Neural cell (in vitro differentiated cells): Measurements from ENCODE around the gene C17orf113. TPM values are rescaled to one million over a fixed set of nuclear protein-coding genes. Genes with fewer than 3 reads are reported as not detected.

Source experiments
- H2AFZ ChIP-seq: fragments of 200-600, 300-800 bp; sonication (generic), shearing (Covaris generic); 2 replicates; pipeline ENCODE4 v1.6.0; 2014; ENCODE audit warnings: low read depth, mild to moderate bottlenecking, antibody characterized with exemption, low read length, moderate library complexity
- H3F3A ChIP-seq: fragments of 200-600 bp; shearing (Covaris generic); 2 replicates; pipeline ENCODE4 v1.6.1; 2016; ENCODE audit warnings: mild to moderate bottlenecking, moderate library complexity, mixed read lengths, antibody characterized with exemption, low read length; ENCODE audit not compliant: insufficient read depth, poor library complexity, severe bottlenecking
- H3K27ac ChIP-seq: fragments of 200-600, 300-800 bp; sonication (generic), shearing (Covaris generic); 2 replicates; pipeline ENCODE4 v1.5.1; 2014; ENCODE audit warnings: mild to moderate bottlenecking, low read length, moderate library complexity
- H3K27me3 ChIP-seq: fragments of 300-800, 200-600 bp; sonication (generic), shearing (Covaris generic); 2 replicates; pipeline ENCODE4 v1.6.0; 2014; ENCODE audit warnings: mild to moderate bottlenecking, low read depth, low read length, moderate library complexity; ENCODE audit not compliant: insufficient read depth
- H3K36me3 ChIP-seq: fragments of 300-800, 200-600 bp; sonication (generic), shearing (Covaris generic); 2 replicates; pipeline ENCODE4 v1.5.1; 2014; ENCODE audit warnings: mild to moderate bottlenecking, antibody characterized with exemption, low read length, moderate library complexity; ENCODE audit not compliant: insufficient read depth
- H3K4me2 ChIP-seq: fragments of 300-800, 200-600 bp; sonication (generic), shearing (Covaris generic); 2 replicates; pipeline ENCODE4 v1.6.0; 2014; ENCODE audit warnings: mild to moderate bottlenecking, low read length
- H3K4me3 ChIP-seq: fragments of 300-800, 200-600 bp; sonication (generic), shearing (Covaris generic); 2 replicates; pipeline ENCODE4 v1.5.1; 2014; ENCODE audit warnings: mild to moderate bottlenecking, low read length, moderate library complexity
- H3K79me2 ChIP-seq: fragments of 200-600 bp; shearing (Covaris generic); replicated peaks from 2 replicates; pipeline ENCODE4 v1.6.0; 2014; ENCODE audit warnings: mild to moderate bottlenecking, low read length, moderate library complexity; ENCODE audit not compliant: insufficient read depth
- H3K9ac ChIP-seq: fragments of 300-800, 200-600 bp; sonication (generic), shearing (Covaris generic); 2 replicates; pipeline ENCODE4 v1.6.1; 2016; ENCODE audit warnings: mild to moderate bottlenecking, low read length, mixed read lengths
- H3K9me2 ChIP-seq: fragments of 200-600 bp; shearing (Covaris generic); 2 replicates; pipeline ENCODE4 v1.6.1; 2016; ENCODE audit warnings: mild to moderate bottlenecking, low read length, mixed read lengths; ENCODE audit not compliant: insufficient read depth
- H3K9me3 ChIP-seq: fragments of 200-600, 300-800 bp; sonication (generic), shearing (Covaris generic); 2 replicates; pipeline ENCODE4 v1.6.1; 2016; ENCODE audit warnings: mild to moderate bottlenecking, mixed run types, low read length, moderate library complexity, mixed read lengths
- H4K20me1 ChIP-seq: fragments of 200-600 bp; shearing (Covaris generic); 2 replicates; pipeline ENCODE4 v1.6.1; 2016; ENCODE audit warnings: mild to moderate bottlenecking, mixed run types; ENCODE audit not compliant: insufficient read depth
- CTCF ChIP-seq: fragments of 450-650 bp; IDR thresholded peaks from 2 replicates; pipeline ENCODE4 v1.5.1; 2014; ENCODE audit warnings: antibody characterized with exemption, mild to moderate bottlenecking, moderate library complexity; ENCODE audit not compliant: poor library complexity, severe bottlenecking
- EP300 ChIP-seq: fragments of 450-650 bp; conservative IDR thresholded peaks from 2 replicates; pipeline ENCODE4 v1.6.1; 2014; ENCODE audit warnings: antibody characterized with exemption, mild to moderate bottlenecking, moderate library complexity; ENCODE audit not compliant: poor library complexity, severe bottlenecking
- EZH2 ChIP-seq: fragments of 200-600, 300-800 bp; shearing (Covaris generic), sonication (generic); IDR thresholded peaks from 2 replicates; pipeline ENCODE4 v1.6.1; 2014; ENCODE audit warnings: antibody characterized with exemption, low read length, borderline replicate concordance, mild to moderate bottlenecking; ENCODE audit not compliant: insufficient read depth, poor library complexity, severe bottlenecking
- MXI1 ChIP-seq: fragments of 450-650 bp; conservative IDR thresholded peaks from 2 replicates; pipeline ENCODE4 v1.6.1; 2014; ENCODE audit warnings: antibody characterized with exemption, mild to moderate bottlenecking; ENCODE audit not compliant: poor library complexity, severe bottlenecking
- POLR2AphosphoS5 ChIP-seq: IDR thresholded peaks from 2 replicates; pipeline ENCODE4 v1.6.1; 2012
- RAD21 ChIP-seq: fragments of 450-650 bp; conservative IDR thresholded peaks from 2 replicates; pipeline ENCODE4 v1.6.1; 2014; ENCODE audit warnings: antibody characterized with exemption, mild to moderate bottlenecking, moderate library complexity
- REST ChIP-seq: IDR thresholded peaks from 2 replicates; pipeline ENCODE4 v1.6.1; 2012; ENCODE audit warnings: borderline replicate concordance
- SMC3 ChIP-seq: fragments of 450-650 bp; conservative IDR thresholded peaks from 2 replicates; pipeline ENCODE4 v1.6.1; 2014; ENCODE audit warnings: antibody characterized with exemption, mild to moderate bottlenecking, moderate library complexity; ENCODE audit not compliant: poor library complexity
- TAF1 ChIP-seq: IDR thresholded peaks from 2 replicates; pipeline ENCODE4 v1.6.1; 2012; ENCODE audit warnings: low read depth
- polyA plus RNA-seq: library from polyadenylated mRNA; depleted of rRNA; stranded (reverse); fragments of >200 nt; gene quantifications from 2 replicates; pipeline ENCODE4 v1.2.3, GENCODE V29; 2014

Gene C17orf113
- polyA plus RNA-seq, 1 donor from 2014 or later = 5.2 TPM

DNA sequence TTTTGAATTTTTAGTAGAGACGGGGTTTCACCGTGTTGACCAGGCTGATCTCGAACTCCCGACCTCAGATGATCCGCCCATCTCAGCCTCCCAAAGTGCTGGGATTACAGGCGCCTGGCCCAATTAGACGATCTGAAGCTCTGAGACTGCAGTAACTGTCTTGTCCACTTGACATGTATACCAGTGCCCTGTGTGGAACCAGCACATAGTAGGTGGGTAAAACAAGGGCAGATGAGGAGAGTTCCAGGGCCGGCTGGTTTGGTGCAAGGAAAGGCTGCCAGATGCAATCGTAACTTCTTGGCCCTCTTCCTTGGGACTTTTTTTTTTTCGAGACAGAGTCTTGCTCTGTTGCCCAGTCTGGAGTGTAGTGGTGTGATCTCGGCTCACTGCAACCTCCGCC is 3.1 kb downstream of the C17orf113 start:
- no peak overlapping the region for H3K27ac ChIP-seq
- no peak overlapping the region for H2AFZ ChIP-seq
- no peak overlapping the region for H3K4me3 ChIP-seq
- H3K27me3 ChIP-seq = peaks cover 4% of the 10 kb centered on the region
- H4K20me1 ChIP-seq = no peaks in the 10 kb centered on the region
- no peak for TF ChIP-seq CTCF
- TF ChIP-seq EP300 = no peak
- TF ChIP-seq SMC3 = no peak
- TF ChIP-seq REST = no peak
- no peak for TF ChIP-seq TAF1
- no peak for TF ChIP-seq POLR2AphosphoS5
- TF ChIP-seq RAD21 = no peak
- no peak for TF ChIP-seq EZH2
- TF ChIP-seq MXI1 = no peak
- H3K9me3 ChIP-seq = no peaks in the 10 kb centered on the region
- H3K4me2 ChIP-seq = no peak overlapping the region
- H3K9me2 ChIP-seq = no peaks in the 10 kb centered on the region
- H3K9ac ChIP-seq = no peak overlapping the region
- H3K79me2 ChIP-seq = no peaks in the 10 kb centered on the region
- H3K36me3 ChIP-seq = no peaks in the 10 kb centered on the region
- no peaks in the 10 kb centered on the region for H3F3A ChIP-seq

DNA sequence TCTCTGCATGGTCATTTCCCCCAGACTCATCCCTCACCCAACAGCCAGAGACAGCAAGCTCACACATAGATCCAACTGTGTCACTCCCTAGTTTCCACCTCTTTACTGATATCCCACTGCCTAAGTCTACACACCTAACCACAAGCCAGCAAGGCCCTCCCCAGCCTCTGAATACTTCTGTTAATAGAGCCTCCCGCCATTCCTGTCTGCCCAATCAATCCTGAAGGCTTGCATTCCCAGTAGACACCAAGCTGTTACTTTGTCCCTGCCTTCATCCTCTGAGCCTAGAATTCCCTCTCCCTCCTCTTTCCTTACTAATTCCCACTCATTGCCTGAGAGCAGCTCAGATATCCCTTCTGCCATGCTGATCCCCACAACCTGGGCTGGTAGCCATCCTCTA is 4.7 kb downstream of the C17orf113 start:
- Histone ChIP-seq H3K9ac (no peak overlapping the region), H3K9me3 (no peaks in the 10 kb centered on the region), H3K36me3 (no peaks in the 10 kb centered on the region), H3K27ac (no peak overlapping the region), H3F3A (no peaks in the 10 kb centered on the region), H2AFZ (no peak overlapping the region), H3K4me3 (no peak overlapping the region), H3K79me2 (no peaks in the 10 kb centered on the region), H3K27me3 (peaks cover under 1% of the 10 kb centered on the region), H3K4me2 (no peak overlapping the region), H4K20me1 (no peaks in the 10 kb centered on the region), H3K9me2 (no peaks in the 10 kb centered on the region)
- TF ChIP-seq EZH2 (no peak), RAD21 (no peak), EP300 (no peak), MXI1 (no peak), CTCF (no peak), POLR2AphosphoS5 (no peak), TAF1 (no peak), SMC3 (no peak), REST (no peak)
